Esophagus squamous epithelium (tissue), 5 donors: Measurements from ENCODE around the gene ELF4. TPM values are rescaled to one million over a fixed set of nuclear protein-coding genes. Genes with fewer than 3 reads are reported as not detected.

Experiments used
- DNase-seq: peaks from one replicate; lab custom pipeline; 2025; lab: John Stamatoyannopoulos, UW
- H3K27ac ChIP-seq, 4 donors: fragments of 200-600 bp; sonication (generic); one replicate each; pipeline ENCODE4 v1.5.1; 2016 to 2019; ENCODE audit warnings: mild to moderate bottlenecking in 1 of 4
- H3K27me3 ChIP-seq, 4 donors: fragments of 200-600 bp; sonication (generic); 1 replicate in 3 of 4; 2 replicates in 1 of 4; pipeline versions ENCODE4 v1.5.1 to v1.6.0; 2017 to 2021; ENCODE audit warnings: antibody characterized with exemption in 1 of 4
- H3K36me3 ChIP-seq, 3 donors: fragments of 200-600 bp; sonication (generic); one replicate each; pipeline ENCODE4 v1.5.1; 2016 to 2019
- H3K4me1 ChIP-seq, 3 donors: fragments of 200-600 bp; sonication (generic); one replicate each; pipeline ENCODE4 v1.5.1; 2017 to 2019
- H3K4me3 ChIP-seq, 4 donors: fragments of 200-600 bp; sonication (generic); 1 replicate in 3 of 4; 2 replicates in 1 of 4; pipeline ENCODE4 v1.5.1; 2016 to 2019; ENCODE audit warnings: mild to moderate bottlenecking in 2 of 4, moderate library complexity in 1 of 4
- H3K9me3 ChIP-seq, 3 donors: fragments of 200-600 bp; sonication (generic); one replicate each; pipeline ENCODE4 v1.5.1; 2016 to 2019
- CTCF ChIP-seq, 6 experiments: fragments of 450-650 bp in 4 of 6; fragments of 200-600 bp in 2 of 6; sonication (generic) in 2 of 6; IDR thresholded peaks; one replicate each; pipeline ENCODE4 v1.5.1; 2016 to 2019; ENCODE audit warnings: antibody characterized with exemption in 6 of 6, mild to moderate bottlenecking in 4 of 6, moderate library complexity in 4 of 6
- POLR2A ChIP-seq, 4 donors: fragments of 450-650 bp; IDR thresholded peaks; one replicate each; pipeline ENCODE4 v1.6.1; 2017; ENCODE audit warnings: antibody characterized with exemption in 4 of 4, mild to moderate bottlenecking in 4 of 4, moderate library complexity in 3 of 4
- WGBS, 2 donors: methylation state at CpG; one replicate each; pipeline ENCODE4 v1.1.5; 2018; 5-methylcytosine and 5-hydroxymethylcytosine counted together
- intact Hi-C: fragments of 100-400 bp; cut with DNase I; formaldehyde crosslinking; loops from one replicate; pipeline ENCODE4 v1.15.0; 2022
- total RNA-seq, 4 donors: library from RNA; depleted of rRNA; stranded (reverse); fragments of >200 nt; gene quantifications; one replicate each; pipeline ENCODE4 v1.1.0, GENCODE V29; 2016
- donor health status: DM: yes; HTN: yes; CAD: no.

ELF4 gene
- total RNA-seq, 4 donors from 2014 or later, result 9.2 to 14.1 (median 12.5) TPM

GRCh38 chrX:130072345-130072740, 38.0 kb downstream of the ELF4 start:
- Histone ChIP-seq H3K9me3 (no peaks in the 10 kb centered on the region), H3K36me3 (peaks cover 3 to 71% (median 5%) of the 10 kb centered on the region in 3 donors), H3K27ac (no peak overlapping the region), H3K4me1 (no peaks in the 10 kb centered on the region), H3K4me3 (no peak overlapping the region), H3K27me3 (no peaks in the 10 kb centered on the region)
- no peak for DNase-seq
- TF ChIP-seq CTCF (IDR thresholded peaks at IDR 0.05), result no peak
- TF ChIP-seq POLR2A (IDR thresholded peaks at IDR 0.05), result no peak
- 76% methylated on average over 8 of the region's 10 CpGs; no CpG with 5 or more reads in 1 of the 2 donors for WGBS, 2 donors
- intact Hi-C loops, result no loop called here

DNA sequence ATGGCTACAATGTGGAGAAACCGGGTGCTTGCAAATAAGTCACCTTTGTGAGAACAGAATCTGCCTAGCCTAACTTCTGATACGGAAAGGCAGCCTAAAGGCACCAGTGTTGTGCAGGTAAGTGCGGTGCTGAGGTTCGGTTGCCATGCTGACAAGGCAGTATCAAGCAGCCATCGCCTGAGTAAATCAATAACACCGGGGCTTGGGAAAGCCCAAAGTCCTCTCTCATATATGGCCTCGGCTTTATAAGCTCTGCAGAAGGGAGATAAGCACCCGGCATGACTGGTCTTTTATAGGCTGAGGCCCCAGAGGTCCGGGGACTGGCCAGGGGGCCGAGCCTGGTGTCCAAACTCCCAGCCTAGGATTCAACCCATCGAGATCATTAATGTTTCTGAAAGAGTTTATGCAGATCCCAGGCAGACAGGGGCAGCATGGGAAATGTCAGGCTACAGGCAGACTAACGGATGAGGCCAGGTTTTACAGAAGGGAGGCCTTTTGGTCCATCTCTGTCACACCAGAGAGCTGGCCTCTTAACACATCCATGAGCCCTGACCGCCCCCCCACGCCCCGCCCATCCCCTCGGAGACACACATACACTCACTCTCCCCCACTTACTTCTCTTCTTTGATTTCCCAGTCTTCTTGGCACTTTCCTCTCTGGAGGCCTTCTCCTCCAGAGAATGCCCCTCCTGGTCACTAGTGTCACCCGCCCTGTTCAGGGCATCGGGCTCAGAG, 38.5 kb downstream of the ELF4 start:
- 69 to 100% methylated on average over 4 to 5 of the region's 18 CpGs for WGBS, 2 donors
- no peak overlapping the region for H3K27ac ChIP-seq
- H3K4me1 ChIP-seq, result no peaks in the 10 kb centered on the region
- no peaks in the 10 kb centered on the region for H3K27me3 ChIP-seq
- H3K4me3 ChIP-seq, result no peak overlapping the region
- no peak for DNase-seq
- TF ChIP-seq CTCF (IDR thresholded peaks at IDR 0.05), result no peak
- no peak for TF ChIP-seq POLR2A (IDR thresholded peaks at IDR 0.05)
- no peaks in the 10 kb centered on the region for H3K9me3 ChIP-seq
- peaks cover 3 to 77% (median 5%) of the 10 kb centered on the region in 3 donors for H3K36me3 ChIP-seq
- intact Hi-C loops, result no loop called here

DNA sequence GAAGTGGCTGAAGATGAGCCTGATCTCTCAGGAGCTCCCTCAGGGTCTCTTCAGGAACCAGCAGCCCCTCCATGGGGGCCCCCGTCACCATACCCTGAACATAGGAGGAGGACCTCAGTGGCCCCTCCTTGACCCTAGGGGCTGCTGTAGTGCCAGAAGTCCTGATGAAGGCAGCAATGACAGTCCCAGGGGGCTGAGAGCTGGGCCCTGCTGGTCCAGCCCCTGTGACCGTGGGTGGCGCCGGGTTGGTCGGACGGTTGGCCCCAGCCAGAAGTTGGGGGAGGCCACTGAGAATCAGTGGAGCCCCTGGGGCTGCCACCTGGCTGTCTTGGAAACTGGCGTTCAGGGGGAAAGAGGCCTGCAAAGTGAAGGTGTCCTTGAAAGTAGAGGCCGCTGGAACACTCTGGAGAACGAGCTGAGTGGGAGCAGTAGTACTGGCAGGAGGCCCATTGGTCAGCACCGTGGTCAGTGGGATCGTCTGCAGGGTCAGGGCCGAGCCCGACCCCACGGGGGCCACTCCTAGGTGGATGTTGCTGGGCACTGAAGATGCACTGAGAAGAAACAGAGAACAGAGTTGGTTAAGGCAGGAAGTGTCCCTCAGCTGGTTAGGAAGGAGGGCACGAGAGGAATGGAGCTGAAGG, 43.2 kb downstream of the ELF4 start:
- intact Hi-C loops, result loop anchor here (10.0 kb wide), 2 partner anchors 142 to 462 kb away; no protein-coding TSS in a partner anchor
- H3K36me3 ChIP-seq, result peaks cover under 1 to 73% (median 3%) of the 10 kb centered on the region in 3 donors

DNA sequence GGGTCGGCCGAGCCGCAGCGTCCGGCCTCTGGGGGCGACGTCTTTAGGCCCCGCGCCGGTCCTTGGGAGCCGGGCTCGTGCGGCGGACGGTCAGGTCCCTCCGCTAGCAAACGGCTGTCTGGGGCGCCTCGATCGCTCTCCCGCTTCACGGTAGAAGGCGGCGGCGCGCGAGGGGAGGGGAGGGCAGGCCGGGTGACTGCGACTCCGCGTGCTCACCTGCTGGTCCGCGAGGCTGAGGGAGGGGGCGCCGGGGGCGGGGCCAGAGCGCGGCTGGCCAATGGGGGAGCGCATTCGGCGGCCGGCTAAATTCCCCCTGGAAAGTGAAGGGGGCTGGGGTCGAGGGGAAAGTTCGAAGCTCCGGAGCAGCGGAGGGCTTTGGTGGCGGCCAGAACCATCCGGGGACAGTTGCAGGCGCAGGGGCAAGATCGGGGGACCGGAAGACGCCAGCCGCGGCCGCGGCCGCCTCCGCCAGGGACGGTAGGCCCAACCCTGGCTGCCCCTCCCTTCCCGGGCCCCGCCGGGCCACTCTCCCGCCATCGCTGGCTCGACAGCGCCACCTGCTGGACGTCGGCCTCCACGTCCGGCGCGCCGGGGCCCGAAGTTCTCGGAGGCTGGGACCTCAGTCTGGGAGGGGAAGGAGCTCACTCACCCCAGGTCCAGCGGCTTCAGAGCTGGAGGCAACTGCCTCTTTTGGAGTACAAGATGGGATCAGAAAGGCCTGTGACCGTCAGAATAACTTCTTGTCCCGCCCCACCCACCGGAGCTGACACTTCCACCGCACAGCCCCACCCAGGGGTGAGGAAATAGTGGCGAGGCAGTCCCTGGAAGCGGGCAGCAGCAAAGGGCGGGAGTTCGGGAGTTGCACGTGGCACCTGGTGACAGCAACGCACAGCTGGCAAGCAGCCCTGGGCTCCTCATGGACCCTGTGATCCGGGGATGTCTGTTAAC, 49.9 kb downstream of the ELF4 start:
- WGBS, 2 donors, result 44% methylated on average over 16 of the region's 87 CpGs; no CpG with 5 or more reads in 1 of the 2 donors
- intact Hi-C loops, result loop anchor here (10.0 kb wide), 2 partner anchors 136 to 456 kb away; no protein-coding TSS in a partner anchor

More for the DNA sequence above, 43.2 kb downstream of the ELF4 start:
- WGBS, 2 donors, result 72 to 82% methylated on average over 2 to 9 of the region's 15 CpGs
- H3K9me3 ChIP-seq, result no peaks in the 10 kb centered on the region
- DNase-seq, result no peak
- H3K27me3 ChIP-seq, result no peaks in the 10 kb centered on the region
- H3K4me3 ChIP-seq, result no peak overlapping the region
- H3K4me1 ChIP-seq, result no peaks in the 10 kb centered on the region
- H3K27ac ChIP-seq, result no peak overlapping the region
- TF ChIP-seq CTCF (IDR thresholded peaks at IDR 0.05), result no peak
- TF ChIP-seq POLR2A (IDR thresholded peaks at IDR 0.05), result no peak

More for the DNA sequence above, 49.9 kb downstream of the ELF4 start:
- DNase-seq, result peak; percentile 3
- Histone ChIP-seq H3K9me3 (no peaks in the 10 kb centered on the region), H3K27me3 (no peaks in the 10 kb centered on the region), H3K27ac (peak overlapping the region; percentile 70 to 77 (median 76)), H3K4me1 (peaks cover 3 to 12% (median 5%) of the 10 kb centered on the region in 3 donors), H3K36me3 (peaks cover 0 to 21% (median 0%) of the 10 kb centered on the region in 3 donors), H3K4me3 (peak overlapping the region; percentile 43 to 72 (median 55))
- TF ChIP-seq CTCF (IDR thresholded peaks at IDR 0.05) (peak; percentile 75 to 93 (median 91)), POLR2A (IDR thresholded peaks at IDR 0.05) (peak in 1 of 4 donors; percentile 4)
